ENCODE results near the gene UCP3. TPM values are rescaled to one million over a fixed set of nuclear protein-coding genes. Genes with fewer than 3 reads are reported as not detected.

The UCP3 gene
- total and polyA plus RNA-seq, 10 of the 15 experiments (the other 5 are each of a cell fraction or from before 2014, with no cell fraction given), result 0.02 to 1.9 (median 0.94) TPM

DNA sequence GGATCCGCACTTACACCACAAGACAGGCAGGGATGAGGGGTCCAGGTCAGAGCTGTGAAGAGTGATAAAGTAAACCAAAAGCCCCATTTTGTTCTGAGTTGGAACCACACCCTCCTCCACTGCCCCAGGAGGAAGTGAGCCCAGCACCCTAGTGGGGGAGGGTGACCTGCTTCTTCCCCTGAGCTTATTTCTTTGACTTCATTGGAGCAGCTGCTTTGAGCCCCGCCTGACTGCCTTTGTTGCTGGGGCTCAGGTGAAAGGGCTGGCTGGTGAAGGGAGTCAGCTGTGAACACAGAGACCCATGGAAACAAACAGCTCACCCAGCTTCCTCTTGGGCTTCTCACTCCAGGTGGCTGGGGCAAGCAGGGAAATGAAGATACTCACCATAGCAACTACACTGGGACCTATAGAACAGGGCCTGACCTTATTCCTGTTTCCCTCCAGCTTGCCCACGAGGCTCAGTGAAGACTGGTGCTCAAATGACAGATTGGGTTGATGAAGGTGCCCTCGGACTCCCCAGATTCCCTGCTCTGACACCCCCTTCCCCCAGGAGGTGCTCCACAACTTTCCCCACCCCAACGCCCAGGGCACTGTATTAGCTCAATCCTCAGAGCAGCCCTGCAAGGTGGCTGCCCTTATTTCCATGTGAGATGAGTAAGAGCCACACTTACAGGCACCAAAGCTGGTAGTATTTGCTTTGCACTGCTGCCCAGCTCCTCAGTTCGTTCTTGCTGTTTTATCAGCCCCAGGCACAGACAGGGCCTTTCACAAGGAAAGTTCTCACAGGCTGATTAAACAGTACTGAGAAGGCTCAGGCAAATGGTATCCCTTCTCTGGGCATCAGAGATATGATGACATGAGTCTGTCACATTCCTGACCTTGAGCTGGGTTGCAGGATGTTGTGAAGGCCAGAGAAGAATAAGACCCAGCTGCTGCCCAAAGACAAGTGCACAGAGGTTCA lies 28.6 kb downstream of the UCP3 start (continued):
- TF ChIP-seq FOS (IDR thresholded peaks at IDR 0.05; ENCODE audit: borderline replicate concordance, extremely low read depth, insufficient read length), result no peak
- TF ChIP-seq RELA (IDR thresholded peaks at IDR 0.05; ENCODE audit: borderline replicate concordance, partially characterized antibody), result no peak
- no peak for TF ChIP-seq ZNF622 (IDR thresholded peaks at IDR 0.05)
- TF ChIP-seq SRF (IDR thresholded peaks at IDR 0.05; ENCODE audit: low read depth in 2 of 2, low read length in 2 of 2), result no peak
- no peak; the same call in 1 of the 2 replicates for TF ChIP-seq TARDBP (IDR thresholded peaks at IDR 0.05; ENCODE audit: borderline replicate concordance)
- no peak for TF ChIP-seq NRF1 (conservative IDR thresholded peaks at IDR 0.05; ENCODE audit: low read depth, low read length)
- no peak for TF ChIP-seq NFYA (IDR thresholded peaks at IDR 0.05; ENCODE audit: borderline replicate concordance, low read depth, low read length)
- no peak for TF ChIP-seq CHD4 (IDR thresholded peaks at IDR 0.05)
- TF ChIP-seq SIX5 (IDR thresholded peaks at IDR 0.05; ENCODE audit: low read depth, low read length, severe bottlenecking), result no peak
- TF ChIP-seq MXI1 (IDR thresholded peaks at IDR 0.05; ENCODE audit: low read depth, low read length), result peak; percentile 82
- TF ChIP-seq YY1 (IDR thresholded peaks at IDR 0.05; ENCODE audit: low read depth, low read length), result peak; percentile 81; the same call in 1 of the 2 replicates
- no peak for TF ChIP-seq ZBED1 (IDR thresholded peaks at IDR 0.05; ENCODE audit: borderline replicate concordance)
- TF ChIP-seq USF2 (IDR thresholded peaks at IDR 0.05; ENCODE audit: borderline replicate concordance, low read depth, low read length), result no peak
- no peak for TF ChIP-seq EZH2 (IDR thresholded peaks at IDR 0.05; ENCODE audit: borderline replicate concordance, control insufficient read depth, low read depth, low read length)
- TF ChIP-seq RFX5 (IDR thresholded peaks at IDR 0.05; ENCODE audit: low read depth, low read length), result peak; percentile 91
- peak; percentile 88 for TF ChIP-seq TCF12 (IDR thresholded peaks at IDR 0.05; ENCODE audit: low read depth, low read length)
- no peak for TF ChIP-seq SREBF2 (IDR thresholded peaks at IDR 0.05; ENCODE audit: low read length)
- TF ChIP-seq ETV6 (conservative IDR thresholded peaks at IDR 0.05 in 1 of 2, IDR thresholded peaks at IDR 0.05 in 1 of 2; ENCODE audit: borderline replicate concordance in 1 of 2, low read depth in 1 of 2), result peak in 1 of 2 experiments; percentile 51; a peak in 1 of 4 replicates
- peak; percentile 68; the same call in 1 of the 2 replicates for TF ChIP-seq TCF3 (IDR thresholded peaks at IDR 0.05; ENCODE audit: borderline replicate concordance, insufficient read depth, low read depth, low read length)
- TF ChIP-seq, protein P1, sequence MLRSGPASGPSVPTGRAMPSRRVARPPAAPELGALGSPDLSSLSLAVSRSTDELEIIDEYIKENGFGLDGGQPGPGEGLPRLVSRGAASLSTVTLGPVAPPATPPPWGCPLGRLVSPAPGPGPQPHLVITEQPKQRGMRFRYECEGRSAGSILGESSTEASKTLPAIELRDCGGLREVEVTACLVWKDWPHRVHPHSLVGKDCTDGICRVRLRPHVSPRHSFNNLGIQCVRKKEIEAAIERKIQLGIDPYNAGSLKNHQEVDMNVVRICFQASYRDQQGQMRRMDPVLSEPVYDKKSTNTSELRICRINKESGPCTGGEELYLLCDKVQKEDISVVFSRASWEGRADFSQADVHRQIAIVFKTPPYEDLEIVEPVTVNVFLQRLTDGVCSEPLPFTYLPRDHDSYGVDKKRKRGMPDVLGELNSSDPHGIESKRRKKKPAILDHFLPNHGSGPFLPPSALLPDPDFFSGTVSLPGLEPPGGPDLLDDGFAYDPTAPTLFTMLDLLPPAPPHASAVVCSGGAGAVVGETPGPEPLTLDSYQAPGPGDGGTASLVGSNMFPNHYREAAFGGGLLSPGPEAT (IDR thresholded peaks at IDR 0.05; ENCODE audit: low read depth), result peak; percentile 75
- TF ChIP-seq SREBF1 (IDR thresholded peaks at IDR 0.05; ENCODE audit: low read length), result no peak
- TF ChIP-seq DPF2 (IDR thresholded peaks at IDR 0.05), result 0 out of 2 replicates have a peak, but pooled peaks have one; percentile 21
- TF ChIP-seq MYB (IDR thresholded peaks at IDR 0.05; ENCODE audit: borderline replicate concordance, low read depth, low read length), result no peak
- no peak for TF ChIP-seq HDAC2 (IDR thresholded peaks at IDR 0.05)
- peak; percentile 39 for TF ChIP-seq EED (IDR thresholded peaks at IDR 0.05; ENCODE audit: low read depth)
- TF ChIP-seq BACH1 (IDR thresholded peaks at IDR 0.05; ENCODE audit: borderline replicate concordance), result no peak
- no peak for TF ChIP-seq CBX5 (IDR thresholded peaks at IDR 0.05; ENCODE audit: low read depth)
- TF ChIP-seq HDAC6 (IDR thresholded peaks at IDR 0.05; ENCODE audit: unreplicated experiment), result no peak

All from GM12878 (cell line).